Measurements from ENCODE around the gene APOBEC3H.

Gene APOBEC3H

DNA sequence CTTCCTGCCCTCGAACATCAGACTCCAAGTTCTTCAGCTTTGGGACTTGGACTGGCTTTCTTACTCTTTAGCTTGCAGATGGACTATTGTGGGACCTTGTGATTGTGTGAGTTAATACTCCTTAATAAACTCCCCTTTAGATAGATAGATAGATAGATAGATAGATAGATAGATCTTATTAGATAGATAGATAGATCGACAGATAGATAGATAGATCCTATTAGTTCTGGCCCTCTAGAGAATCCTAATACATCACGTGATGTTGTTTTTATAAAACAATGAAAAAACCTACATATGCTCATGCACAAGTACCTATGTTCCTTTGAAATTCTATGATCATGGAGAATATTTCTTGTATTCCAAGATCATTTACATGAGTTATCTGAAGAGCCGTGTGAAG is 23.9 kb downstream of the APOBEC3H start:
- no peak for DNase-seq (ENCODE audit: low read depth)
- TF ChIP-seq CTCF (conservative IDR thresholded peaks at IDR 0.05; ENCODE audit: control insufficient read depth, insufficient read depth, low read depth, low read length), result no peak
- no peak overlapping the region for H3K4me3 ChIP-seq (ENCODE audit: control insufficient read depth, low read depth, low read length)

- TF ChIP-seq CTCF (conservative IDR thresholded peaks at IDR 0.05; ENCODE audit: control insufficient read depth, insufficient read depth, low read depth, low read length), result no peak
- no peak for DNase-seq (ENCODE audit: low read depth)
- no peak overlapping the region for H3K4me3 ChIP-seq (ENCODE audit: control insufficient read depth, low read depth, low read length)
Measured at GRCh38 chr22:39122772-39123470, 25.9 kb downstream of the APOBEC3H start.

- no peak for TF ChIP-seq CTCF (conservative IDR thresholded peaks at IDR 0.05; ENCODE audit: control insufficient read depth, insufficient read depth, low read depth, low read length)
- DNase-seq (ENCODE audit: low read depth), result no peak
- no peak overlapping the region for H3K4me3 ChIP-seq (ENCODE audit: control insufficient read depth, low read depth, low read length)
Measured at GRCh38 chr22:39123751-39124581, 26.9 kb downstream of the APOBEC3H start.

GRCh38 chr22:39125622-39126021 is 28.6 kb downstream of the APOBEC3H start:
- no peak for TF ChIP-seq CTCF (conservative IDR thresholded peaks at IDR 0.05; ENCODE audit: control insufficient read depth, insufficient read depth, low read depth, low read length)
- H3K4me3 ChIP-seq (ENCODE audit: control insufficient read depth, low read depth, low read length), result no peak overlapping the region
- no peak for DNase-seq (ENCODE audit: low read depth)

GRCh38 chr22:39128508-39128907 is 31.5 kb downstream of the APOBEC3H start:
- TF ChIP-seq CTCF (conservative IDR thresholded peaks at IDR 0.05; ENCODE audit: control insufficient read depth, insufficient read depth, low read depth, low read length), result no peak
- DNase-seq (ENCODE audit: low read depth), result no peak
- no peak overlapping the region for H3K4me3 ChIP-seq (ENCODE audit: control insufficient read depth, low read depth, low read length)

- no peak for DNase-seq (ENCODE audit: low read depth)
- no peak overlapping the region for H3K4me3 ChIP-seq (ENCODE audit: control insufficient read depth, low read depth, low read length)
- TF ChIP-seq CTCF (conservative IDR thresholded peaks at IDR 0.05; ENCODE audit: control insufficient read depth, insufficient read depth, low read depth, low read length), result no peak
Measured at GRCh38 chr22:39129081-39129480, 32.0 kb downstream of the APOBEC3H start.

Measured in fibroblast of mammary gland (primary cell).